Left hindlimb (tissue), 1 donor: Measurements from ENCODE around the gene OR4C15.

Experiments used
- DNase-seq: peaks from one replicate; pipeline ENCODE4 v3.0.0-alpha.2; 2018

OR4C15 gene

GRCh38 chr11:55554169-55554568 is at the start of gene OR4C15:
Gene OR4C15 (plus strand): TSS chr11:55554469. CDS start chr11:55554469, 0 bp downstream.
- no peak for DNase-seq

- DNase-seq, result no peak
Observed at GRCh38 chr11:55571828-55572227, 17.6 kb downstream of the OR4C15 start, which contains the start of gene OR4C16. Gene OR4C16 (plus strand): TSS chr11:55572128. CDS start chr11:55572128, 0 bp downstream.

GRCh38 chr11:55572548-55572947 is 18.3 kb downstream of the OR4C15 start:
- no peak for DNase-seq
